NCI-H187 treated with DMSO at 0.1 percent for 48 hours (cell line): Measurements from ENCODE around the gene CBL.

Source experiments
- DNase-seq: peaks from one replicate; lab custom pipeline; 2025; lab: John Stamatoyannopoulos, UW

CBL gene

DNA sequence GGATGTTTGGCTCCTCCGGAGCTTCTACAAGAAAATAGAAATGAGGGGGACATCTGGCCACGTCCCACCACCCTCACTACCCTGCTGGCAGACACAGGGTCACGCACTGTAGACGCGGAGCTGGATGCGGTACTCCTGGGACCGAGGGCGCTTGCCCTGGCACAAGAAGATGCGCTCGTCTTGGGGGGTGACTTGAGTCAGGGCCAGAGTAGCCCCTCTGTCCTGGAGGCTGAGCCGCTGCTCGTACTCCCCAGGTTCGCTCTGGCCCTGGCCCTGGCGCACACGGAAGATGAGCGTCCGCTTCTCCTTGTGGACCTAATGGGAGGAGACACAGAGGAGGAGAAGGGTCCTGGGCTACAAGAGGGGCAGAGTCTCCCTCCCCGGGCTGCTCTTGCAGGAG lies 108.6 kb downstream of the CBL start:
- DNase-seq: no peak

DNA sequence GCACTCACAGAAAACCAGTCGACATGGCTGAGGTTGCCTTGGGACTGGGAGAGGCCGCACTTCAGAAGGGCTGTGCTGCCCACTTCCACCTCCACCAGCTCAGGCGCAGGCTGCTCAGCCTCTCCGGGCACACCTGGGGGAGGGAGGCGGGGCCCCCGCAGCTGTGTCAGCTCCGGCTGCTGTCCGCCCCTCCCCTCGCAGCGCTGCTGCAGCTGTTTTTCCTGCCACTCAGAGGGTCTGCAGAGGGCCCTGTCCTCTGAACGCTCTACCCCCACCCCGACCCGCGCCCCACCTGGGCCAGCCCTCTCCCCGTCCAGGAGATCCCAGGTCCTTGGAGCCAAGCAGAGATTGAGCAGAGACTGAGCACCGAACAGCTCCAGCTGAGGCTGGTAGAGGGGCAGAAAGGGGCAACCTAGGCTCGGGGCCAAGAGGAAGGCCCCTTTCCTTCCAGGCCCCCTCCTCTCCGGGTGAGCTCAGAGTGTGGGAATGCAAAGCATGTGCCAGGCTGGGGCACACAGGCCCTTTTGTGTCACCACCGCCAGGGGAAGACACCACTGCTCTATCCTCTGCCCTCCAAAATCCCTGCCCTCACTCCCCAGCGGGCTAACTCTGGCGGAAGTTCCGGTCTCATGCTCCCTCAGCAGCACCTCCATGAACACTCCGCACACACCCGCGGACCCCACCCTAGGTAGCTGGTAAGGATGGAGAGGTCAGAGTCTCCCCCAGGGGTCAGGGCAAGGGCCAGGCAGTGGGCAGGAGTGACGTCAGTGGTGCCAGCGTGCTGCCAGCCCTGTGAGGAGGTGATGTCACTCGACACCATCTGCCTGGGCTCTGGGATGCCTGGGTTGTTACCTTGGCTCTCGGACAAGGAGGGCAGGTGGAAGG lies 109.2 kb downstream of the CBL start:
- DNase-seq: no peak

GRCh38 chr11:119316016-119316728 lies 110.0 kb downstream of the CBL start:
- no peak for DNase-seq

- DNase-seq: no peak
These were observed 110.8 kb downstream of the CBL start, which contains the start of gene MCAM for GRCh38 chr11:119316729-119317591. TSS of gene MCAM (minus strand) at chr11:119317130. CDS start at chr11:119317101, 29 bp downstream.

GRCh38 chr11:119317592-119318239 lies 111.6 kb downstream of the CBL start:
- no peak for DNase-seq

DNA sequence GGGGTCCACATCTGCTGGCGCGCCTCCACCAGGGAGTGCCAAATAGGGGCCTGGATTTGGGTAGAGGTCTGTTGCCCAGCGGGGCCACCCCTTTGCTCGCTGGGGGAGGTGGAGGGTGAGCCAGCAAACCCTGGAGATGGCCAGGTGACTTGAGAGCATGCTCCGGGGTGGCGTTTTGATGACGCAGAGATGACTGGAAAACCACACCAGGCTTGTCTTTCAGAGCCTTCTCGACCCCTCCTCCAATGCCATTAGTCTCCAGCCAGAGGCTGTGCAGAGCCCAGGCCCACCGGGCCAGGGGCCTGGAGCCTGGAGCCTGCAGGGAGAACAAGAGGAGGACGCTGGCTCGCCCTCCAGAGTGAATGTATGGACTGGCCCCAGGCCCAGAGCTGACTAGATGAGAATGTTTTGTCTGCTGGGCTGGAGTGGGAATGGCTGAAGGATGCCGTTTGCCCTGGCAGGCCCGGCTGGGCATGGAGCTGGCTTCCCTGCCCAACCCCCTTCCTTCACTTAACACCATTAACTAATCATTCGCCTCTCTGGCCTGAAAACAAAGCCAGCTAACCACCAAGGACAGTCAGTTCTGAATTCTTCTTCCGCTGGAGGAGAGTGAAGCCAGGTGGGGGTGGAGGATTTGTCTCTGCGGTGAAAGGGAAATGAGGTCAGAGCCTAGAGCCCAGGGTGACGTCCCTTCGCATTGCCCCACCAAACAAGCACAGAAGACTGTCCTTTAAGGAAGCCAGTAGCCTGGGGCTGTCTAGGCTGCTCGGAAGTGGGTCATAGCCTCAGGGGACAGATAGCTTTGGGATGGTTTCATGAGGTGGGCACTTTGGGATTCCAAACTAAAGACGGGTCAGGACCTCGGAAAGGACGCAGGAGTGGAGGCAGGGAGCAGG lies 112.3 kb downstream of the CBL start:
- DNase-seq: no peak

- DNase-seq: no peak
These were observed 113.1 kb downstream of the CBL start for GRCh38 chr11:119319136-119319699.

- no peak for DNase-seq
These were observed 113.6 kb downstream of the CBL start for GRCh38 chr11:119319700-119320239.

DNA sequence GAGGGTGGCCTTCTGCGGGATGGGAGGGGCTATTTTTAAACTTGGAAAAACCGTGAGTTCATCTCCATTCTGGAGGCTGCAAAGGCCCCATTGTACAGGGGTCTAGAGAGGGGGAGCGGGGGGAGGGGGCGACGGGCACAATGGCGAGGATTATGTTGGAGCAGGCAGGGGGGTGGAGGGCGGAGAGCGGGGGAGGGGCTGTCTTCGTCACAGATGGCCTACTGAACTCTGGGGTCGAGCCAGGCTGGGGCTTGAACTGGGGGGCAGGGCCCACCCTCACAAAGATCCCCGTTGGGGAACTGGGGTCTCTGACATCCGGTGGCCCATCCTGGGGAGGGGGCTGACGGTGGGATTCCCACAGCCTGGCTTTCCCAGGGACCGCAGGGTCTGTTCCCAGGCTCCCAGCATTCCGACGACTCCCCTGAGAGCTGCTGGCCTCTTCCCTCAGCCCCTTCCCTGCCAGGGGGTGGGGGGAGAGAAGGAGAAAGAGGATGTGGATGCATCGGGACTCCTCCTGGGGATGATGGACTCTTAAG lies 114.2 kb downstream of the CBL start:
- no peak for DNase-seq

DNA sequence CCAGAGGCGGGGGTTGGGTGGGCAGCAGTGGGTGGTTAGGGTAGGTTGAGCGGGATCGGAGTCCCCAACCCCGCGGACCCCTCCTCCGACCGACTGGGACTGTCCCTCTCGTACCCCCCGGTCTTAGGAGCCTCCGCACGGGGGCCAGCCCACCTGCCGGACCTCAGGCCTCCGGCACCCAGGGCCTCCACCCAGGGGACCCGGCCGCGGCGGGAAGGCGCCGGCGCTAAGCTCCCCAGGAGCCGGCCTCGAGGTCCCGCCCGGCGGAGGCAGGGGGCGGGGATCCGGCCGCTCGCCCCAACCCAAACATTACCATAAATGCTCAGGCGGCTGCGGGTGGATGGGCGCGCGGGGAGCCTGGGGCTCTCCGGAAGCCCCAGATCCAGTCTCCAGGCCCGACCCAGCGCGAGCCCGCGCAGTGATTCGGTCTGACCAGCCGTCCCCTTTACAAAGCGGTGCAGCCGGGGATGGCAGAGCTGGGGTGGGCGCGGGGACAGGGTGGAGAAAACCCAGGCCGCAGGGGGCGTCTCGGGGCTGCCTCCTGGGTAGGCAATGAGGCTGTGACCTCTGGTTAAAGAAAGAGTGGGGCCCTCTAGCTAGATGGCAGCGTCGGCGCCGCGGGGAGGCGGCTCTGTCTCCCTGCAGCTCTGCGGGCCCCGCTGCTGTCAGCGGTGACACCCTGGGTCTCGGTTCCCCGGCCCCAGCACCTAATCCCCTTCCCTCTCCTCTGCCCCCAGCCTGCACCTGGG lies 114.8 kb downstream of the CBL start:
- no peak for DNase-seq

DNA sequence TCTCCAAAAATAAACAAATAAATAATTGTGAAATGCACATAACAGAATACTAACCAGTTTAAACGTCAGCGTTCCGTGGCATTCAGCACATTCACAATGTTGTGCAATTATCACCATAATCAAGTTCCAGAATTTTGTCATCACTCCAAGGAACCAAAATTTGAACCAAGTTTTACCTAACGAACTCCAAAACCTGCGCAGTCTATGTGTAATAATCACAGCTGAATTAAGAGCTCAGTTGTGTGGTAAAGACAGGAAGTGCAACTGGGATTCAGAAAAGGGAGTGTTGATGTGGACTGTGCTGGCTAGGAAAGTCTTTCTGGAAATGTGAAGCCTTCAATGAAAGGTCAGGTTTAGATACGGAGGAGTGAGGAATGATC lies 116.2 kb downstream of the CBL start:
- no peak for DNase-seq

- no peak for DNase-seq
These were observed 116.9 kb downstream of the CBL start for GRCh38 chr11:119322921-119323531.

GRCh38 chr11:119323532-119324033 lies 117.4 kb downstream of the CBL start:
- no peak for DNase-seq

GRCh38 chr11:119324189-119324588 lies 118.0 kb downstream of the CBL start:
- no peak for DNase-seq

- DNase-seq: no peak
These were observed 123.2 kb downstream of the CBL start for GRCh38 chr11:119329320-119329719.

DNA sequence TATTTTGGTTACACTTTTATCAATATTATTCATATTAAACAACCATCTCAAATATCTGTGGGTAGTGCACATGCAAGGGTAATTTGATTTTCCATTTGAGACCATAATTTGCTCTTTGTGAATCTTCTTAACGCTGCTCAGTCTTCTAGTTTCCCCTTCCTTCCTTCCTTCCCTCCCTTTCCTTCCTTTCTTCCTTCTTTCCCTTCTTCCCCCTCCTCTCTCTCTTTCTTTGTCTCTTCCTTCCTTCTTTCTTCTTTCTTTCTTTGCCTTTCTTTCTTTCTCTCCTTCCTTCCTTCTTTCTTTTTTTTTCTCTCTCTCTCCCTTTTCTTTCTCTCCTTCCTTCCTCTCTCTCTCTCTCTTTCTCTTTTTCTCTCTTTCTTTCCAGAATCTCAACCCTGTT lies 124.1 kb downstream of the CBL start:
- no peak for DNase-seq

- no peak for DNase-seq
These were observed 126.1 kb downstream of the CBL start for GRCh38 chr11:119332111-119332765.
